Peyer's patch (tissue), 4 donors: ENCODE data around the gene WWOX. TPM values are rescaled to one million over a fixed set of nuclear protein-coding genes. Genes with fewer than 3 reads are reported as not detected.

Experiments
- DNase-seq, 3 donors: peaks; one replicate each; pipeline ENCODE4 v3.0.0-alpha.2; 2017 to 2019
- H3K27ac ChIP-seq, 4 donors: fragments of 200-600 bp; sonication (generic); one replicate each; pipeline ENCODE4 v1.5.1; 2016 to 2019
- H3K27me3 ChIP-seq, 2 donors: fragments of 200-600 bp; sonication (generic); one replicate each; pipeline ENCODE4 v1.5.1; 2019
- H3K36me3 ChIP-seq, 3 donors: fragments of 200-600 bp; sonication (generic); one replicate each; pipeline ENCODE4 v1.5.1; 2016 to 2019
- H3K4me1 ChIP-seq, 4 donors: fragments of 200-600 bp; sonication (generic); one replicate each; pipeline ENCODE4 v1.5.1; 2016 to 2019
- H3K4me3 ChIP-seq, 4 donors: fragments of 200-600 bp; sonication (generic); 1 replicate in 3 of 4; 2 replicates in 1 of 4; pipeline ENCODE4 v1.5.1; 2016 to 2019; ENCODE audit warnings: mild to moderate bottlenecking in 1 of 4
- H3K9me3 ChIP-seq, 4 donors: fragments of 200-600 bp; sonication (generic); one replicate each; pipeline ENCODE4 v1.5.1; 2016 to 2019; ENCODE audit warnings: mild to moderate bottlenecking in 1 of 4
- POLR2A ChIP-seq, 2 donors: fragments of 450-650 bp; IDR thresholded peaks; one replicate each; pipeline ENCODE4 v1.5.1; 2017; ENCODE audit warnings: antibody characterized with exemption in 2 of 2, mild to moderate bottlenecking in 2 of 2, moderate library complexity in 2 of 2
- total RNA-seq, 4 donors: library from RNA; depleted of rRNA; stranded (reverse); fragments of >200 nt; gene quantifications; one replicate each; pipeline ENCODE4 v1.1.0, GENCODE V29; 2016
- TF ChIP-seq, protein P1 (sequence below), 6 experiments: fragments of 450-650 bp in 4 of 6; fragments of 200-600 bp in 2 of 6; sonication (generic) in 1 of 6; IDR thresholded peaks; one replicate each; pipeline ENCODE4 v1.5.1; 2017 to 2019; ENCODE audit warnings: antibody characterized with exemption in 6 of 6, mild to moderate bottlenecking in 3 of 6, moderate library complexity in 1 of 6

The WWOX gene
- total RNA-seq, 4 donors from 2014 or later = 17.3 to 197 (median 57.5) TPM

DNA sequence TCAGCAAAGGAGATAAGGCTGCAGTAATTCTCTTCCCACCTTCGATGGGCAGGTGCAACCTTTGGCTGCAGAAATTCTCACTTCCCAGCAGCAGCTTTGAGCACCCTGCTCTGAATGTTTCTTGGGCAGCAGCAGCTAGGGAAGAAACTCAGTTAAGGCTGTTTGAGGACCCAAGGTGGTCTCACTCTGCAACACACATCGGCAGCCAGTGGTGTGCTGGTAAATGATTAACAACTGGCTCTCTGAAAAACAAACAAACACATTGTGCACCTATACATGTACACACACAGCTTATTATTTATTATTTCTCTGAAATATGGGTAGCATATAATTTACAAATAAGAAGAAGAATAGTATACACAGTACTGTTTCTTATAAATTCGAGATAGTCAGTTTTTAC, 685.8 kb downstream of the WWOX start:
- no peak for DNase-seq
- no peaks in the 10 kb centered on the region for H3K36me3 ChIP-seq
- no peaks in the 10 kb centered on the region for H3K27me3 ChIP-seq

DNA sequence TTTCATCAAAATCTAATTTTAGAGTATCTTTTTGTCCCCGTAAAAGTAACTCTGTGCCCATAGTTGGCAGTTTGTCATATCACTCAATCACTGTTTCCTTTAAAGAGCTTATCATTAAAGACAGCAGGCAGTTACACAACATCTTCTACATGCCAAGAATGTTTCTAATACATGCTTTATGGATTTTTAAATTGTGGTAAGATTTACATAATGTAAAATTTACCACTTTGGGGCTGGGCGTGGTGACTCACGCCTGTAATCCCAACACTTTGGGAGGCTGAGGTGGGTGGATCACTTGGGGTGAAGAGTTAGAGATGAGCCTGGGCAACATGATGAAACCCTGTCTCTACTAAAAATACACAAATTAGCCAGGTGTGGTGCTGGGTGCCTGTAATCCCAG, 687.2 kb downstream of the WWOX start:
- Histone ChIP-seq H3K36me3 (no peaks in the 10 kb centered on the region), H3K27me3 (no peaks in the 10 kb centered on the region), H3K4me1 (no peaks in the 10 kb centered on the region), H3K27ac (no peak overlapping the region), H3K9me3 (no peaks in the 10 kb centered on the region), H3K4me3 (no peak overlapping the region)
- TF ChIP-seq, protein P1, sequence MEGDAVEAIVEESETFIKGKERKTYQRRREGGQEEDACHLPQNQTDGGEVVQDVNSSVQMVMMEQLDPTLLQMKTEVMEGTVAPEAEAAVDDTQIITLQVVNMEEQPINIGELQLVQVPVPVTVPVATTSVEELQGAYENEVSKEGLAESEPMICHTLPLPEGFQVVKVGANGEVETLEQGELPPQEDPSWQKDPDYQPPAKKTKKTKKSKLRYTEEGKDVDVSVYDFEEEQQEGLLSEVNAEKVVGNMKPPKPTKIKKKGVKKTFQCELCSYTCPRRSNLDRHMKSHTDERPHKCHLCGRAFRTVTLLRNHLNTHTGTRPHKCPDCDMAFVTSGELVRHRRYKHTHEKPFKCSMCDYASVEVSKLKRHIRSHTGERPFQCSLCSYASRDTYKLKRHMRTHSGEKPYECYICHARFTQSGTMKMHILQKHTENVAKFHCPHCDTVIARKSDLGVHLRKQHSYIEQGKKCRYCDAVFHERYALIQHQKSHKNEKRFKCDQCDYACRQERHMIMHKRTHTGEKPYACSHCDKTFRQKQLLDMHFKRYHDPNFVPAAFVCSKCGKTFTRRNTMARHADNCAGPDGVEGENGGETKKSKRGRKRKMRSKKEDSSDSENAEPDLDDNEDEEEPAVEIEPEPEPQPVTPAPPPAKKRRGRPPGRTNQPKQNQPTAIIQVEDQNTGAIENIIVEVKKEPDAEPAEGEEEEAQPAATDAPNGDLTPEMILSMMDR (IDR thresholded peaks at IDR 0.05) = no peak
- TF ChIP-seq POLR2A (IDR thresholded peaks at IDR 0.05) = no peak
- DNase-seq = no peak

More for the DNA sequence above, 685.8 kb downstream of the WWOX start:
- H3K9me3 ChIP-seq = no peaks in the 10 kb centered on the region
- H3K27ac ChIP-seq = no peak overlapping the region
- TF ChIP-seq, protein P1 (IDR thresholded peaks at IDR 0.05) = no peak
- TF ChIP-seq POLR2A (IDR thresholded peaks at IDR 0.05) = no peak
- no peak overlapping the region for H3K4me3 ChIP-seq
- no peaks in the 10 kb centered on the region for H3K4me1 ChIP-seq

DNA sequence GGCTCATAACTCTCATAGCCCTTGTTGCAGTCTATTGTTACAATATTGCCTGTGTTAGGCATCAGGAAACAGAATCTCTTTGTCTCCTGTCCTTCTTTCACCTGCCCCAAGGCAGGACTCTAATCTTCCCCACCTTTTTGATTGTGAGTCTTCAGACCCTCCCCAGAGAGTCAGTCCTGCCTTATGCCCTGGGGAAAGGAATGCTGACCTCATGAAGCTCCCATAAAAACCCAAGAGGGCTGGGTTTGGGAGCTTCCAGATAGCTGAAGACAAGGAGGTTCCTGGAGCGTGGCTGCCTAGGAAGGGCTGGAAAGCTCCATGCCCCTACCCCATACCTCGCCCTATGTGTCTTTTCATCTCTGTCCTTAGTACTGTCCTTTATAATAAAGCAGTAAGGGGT, 688.8 kb downstream of the WWOX start:
- no peak for TF ChIP-seq POLR2A (IDR thresholded peaks at IDR 0.05)
- TF ChIP-seq, protein P1 (IDR thresholded peaks at IDR 0.05) = no peak
- no peak for DNase-seq
- no peak overlapping the region for H3K27ac ChIP-seq

DNA sequence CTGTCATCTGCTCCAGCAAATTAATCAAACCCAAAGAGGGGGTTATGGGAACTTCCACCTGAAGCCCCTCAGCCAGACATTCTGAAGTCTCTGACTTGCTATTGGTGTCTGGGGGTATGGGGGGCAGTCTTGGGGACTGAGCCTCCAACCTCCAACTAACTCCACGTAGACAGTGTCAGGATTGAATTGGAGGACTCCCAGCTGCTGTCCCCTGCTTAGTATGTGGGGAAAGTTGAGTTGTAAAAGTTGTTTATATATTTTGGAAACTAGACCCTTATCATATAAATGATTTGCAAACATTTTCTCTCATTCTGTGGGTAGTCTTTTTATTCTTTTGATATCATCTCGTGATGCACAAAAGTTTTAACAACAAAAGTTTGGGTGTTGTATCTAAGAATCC, 689.2 kb downstream of the WWOX start:
- no peaks in the 10 kb centered on the region for H3K4me1 ChIP-seq
- TF ChIP-seq, protein P1 (IDR thresholded peaks at IDR 0.05) = no peak
- TF ChIP-seq POLR2A (IDR thresholded peaks at IDR 0.05) = no peak
- no peak overlapping the region for H3K27ac ChIP-seq
- no peaks in the 10 kb centered on the region for H3K9me3 ChIP-seq
- H3K36me3 ChIP-seq = no peaks in the 10 kb centered on the region
- no peak overlapping the region for H3K4me3 ChIP-seq
- DNase-seq = no peak
- no peaks in the 10 kb centered on the region for H3K27me3 ChIP-seq

More for the DNA sequence above, 688.8 kb downstream of the WWOX start:
- H3K4me1 ChIP-seq = no peaks in the 10 kb centered on the region
- no peaks in the 10 kb centered on the region for H3K27me3 ChIP-seq
- no peak overlapping the region for H3K4me3 ChIP-seq
- H3K36me3 ChIP-seq = no peaks in the 10 kb centered on the region
- H3K9me3 ChIP-seq = no peaks in the 10 kb centered on the region

DNA sequence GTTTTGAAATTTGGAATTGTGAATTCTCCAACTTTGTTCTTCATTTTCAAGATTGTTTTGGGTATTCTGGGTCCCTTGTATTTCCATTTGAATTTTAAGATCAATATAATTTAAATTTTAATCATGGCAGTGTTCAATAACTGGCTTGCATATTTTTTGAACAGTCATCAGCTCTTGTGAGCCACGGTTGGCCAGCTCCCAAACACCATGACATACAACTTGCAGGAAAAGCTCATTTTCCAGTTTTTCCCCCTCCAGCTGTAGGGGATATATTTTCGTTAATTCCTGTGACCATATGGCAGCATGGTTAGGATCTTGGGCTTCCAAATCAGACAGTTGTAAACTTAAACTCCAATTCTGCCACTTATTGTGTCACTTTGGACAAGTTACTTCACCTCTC, 690.1 kb downstream of the WWOX start:
- no peaks in the 10 kb centered on the region for H3K4me1 ChIP-seq
- H3K4me3 ChIP-seq = no peak overlapping the region

More for the DNA sequence above, 690.1 kb downstream of the WWOX start:
- Histone ChIP-seq H3K9me3 (no peaks in the 10 kb centered on the region), H3K36me3 (no peaks in the 10 kb centered on the region), H3K27me3 (no peaks in the 10 kb centered on the region), H3K27ac (no peak overlapping the region)
- no peak for TF ChIP-seq POLR2A (IDR thresholded peaks at IDR 0.05)
- TF ChIP-seq, protein P1 (IDR thresholded peaks at IDR 0.05) = no peak
- DNase-seq = no peak
